GM23338 (cell line): ENCODE results near the gene NRIP1.

Experiments
- CREB1 ChIP-seq: fragments of 250-450 bp; sonication (Bioruptor Pico); IDR thresholded peaks from 2 replicates; pipeline ENCODE4 v1.5.0; 2020; ENCODE audit warnings: low read depth, mild to moderate bottlenecking, moderate library complexity
- EZH2phosphoT487 ChIP-seq: fragments of 200-600 bp; sonication (generic); IDR thresholded peaks from one replicate; pipeline ENCODE4 v1.8.1; 2018; ENCODE audit warnings: antibody characterized with exemption; ENCODE audit not compliant: unreplicated experiment
- STAT1 ChIP-seq: IDR thresholded peaks from one replicate; pipeline ENCODE4 v1.6.1; 2016; ENCODE audit warnings: antibody characterized with exemption; ENCODE audit not compliant: unreplicated experiment
- TF ChIP-seq, protein P1 (sequence below), 2 experiments: fragments of 200-600 bp in 1 of 2; sonication (generic) in 1 of 2; conservative IDR thresholded peaks; 2 replicates each; pipeline versions ENCODE4 v1.5.1 to v1.6.1; 2016 to 2017; ENCODE audit warnings: antibody characterized with exemption in 2 of 2, low read depth in 2 of 2, mild to moderate bottlenecking in 2 of 2, moderate library complexity in 1 of 2
- TF ChIP-seq, protein P2 (sequence below): IDR thresholded peaks from one replicate; pipeline ENCODE4 v1.6.1; 2018; ENCODE audit warnings: antibody characterized with exemption; ENCODE audit not compliant: unreplicated experiment
- TF ChIP-seq, protein P3 (sequence below): IDR thresholded peaks from 2 replicates; pipeline ENCODE4 v1.6.1; 2016; ENCODE audit warnings: antibody characterized with exemption

DNA sequence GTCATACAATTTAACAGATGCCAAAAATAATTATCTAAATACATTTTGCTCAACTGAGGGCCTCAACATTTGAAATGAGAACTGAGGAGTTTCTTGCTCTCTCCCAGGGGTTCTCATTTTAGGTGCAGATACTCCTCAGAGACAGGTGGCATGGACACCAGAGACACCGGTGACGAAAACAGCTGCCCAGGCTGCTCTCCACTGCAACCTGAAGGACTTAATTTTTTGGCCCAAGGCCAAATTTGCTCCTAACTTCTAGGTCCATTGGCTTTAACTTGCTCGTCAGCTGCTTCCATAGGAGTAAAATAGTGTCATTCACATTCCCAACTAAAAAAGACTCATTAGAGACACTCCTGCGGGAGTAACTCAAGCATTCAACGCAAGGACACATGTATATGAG, 87.0 kb downstream of the NRIP1 start:
- TF ChIP-seq, protein P1, sequence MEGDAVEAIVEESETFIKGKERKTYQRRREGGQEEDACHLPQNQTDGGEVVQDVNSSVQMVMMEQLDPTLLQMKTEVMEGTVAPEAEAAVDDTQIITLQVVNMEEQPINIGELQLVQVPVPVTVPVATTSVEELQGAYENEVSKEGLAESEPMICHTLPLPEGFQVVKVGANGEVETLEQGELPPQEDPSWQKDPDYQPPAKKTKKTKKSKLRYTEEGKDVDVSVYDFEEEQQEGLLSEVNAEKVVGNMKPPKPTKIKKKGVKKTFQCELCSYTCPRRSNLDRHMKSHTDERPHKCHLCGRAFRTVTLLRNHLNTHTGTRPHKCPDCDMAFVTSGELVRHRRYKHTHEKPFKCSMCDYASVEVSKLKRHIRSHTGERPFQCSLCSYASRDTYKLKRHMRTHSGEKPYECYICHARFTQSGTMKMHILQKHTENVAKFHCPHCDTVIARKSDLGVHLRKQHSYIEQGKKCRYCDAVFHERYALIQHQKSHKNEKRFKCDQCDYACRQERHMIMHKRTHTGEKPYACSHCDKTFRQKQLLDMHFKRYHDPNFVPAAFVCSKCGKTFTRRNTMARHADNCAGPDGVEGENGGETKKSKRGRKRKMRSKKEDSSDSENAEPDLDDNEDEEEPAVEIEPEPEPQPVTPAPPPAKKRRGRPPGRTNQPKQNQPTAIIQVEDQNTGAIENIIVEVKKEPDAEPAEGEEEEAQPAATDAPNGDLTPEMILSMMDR (conservative IDR thresholded peaks at IDR 0.05; ENCODE audit: low read depth in 2 of 2): no peak
- TF ChIP-seq, protein P2, sequence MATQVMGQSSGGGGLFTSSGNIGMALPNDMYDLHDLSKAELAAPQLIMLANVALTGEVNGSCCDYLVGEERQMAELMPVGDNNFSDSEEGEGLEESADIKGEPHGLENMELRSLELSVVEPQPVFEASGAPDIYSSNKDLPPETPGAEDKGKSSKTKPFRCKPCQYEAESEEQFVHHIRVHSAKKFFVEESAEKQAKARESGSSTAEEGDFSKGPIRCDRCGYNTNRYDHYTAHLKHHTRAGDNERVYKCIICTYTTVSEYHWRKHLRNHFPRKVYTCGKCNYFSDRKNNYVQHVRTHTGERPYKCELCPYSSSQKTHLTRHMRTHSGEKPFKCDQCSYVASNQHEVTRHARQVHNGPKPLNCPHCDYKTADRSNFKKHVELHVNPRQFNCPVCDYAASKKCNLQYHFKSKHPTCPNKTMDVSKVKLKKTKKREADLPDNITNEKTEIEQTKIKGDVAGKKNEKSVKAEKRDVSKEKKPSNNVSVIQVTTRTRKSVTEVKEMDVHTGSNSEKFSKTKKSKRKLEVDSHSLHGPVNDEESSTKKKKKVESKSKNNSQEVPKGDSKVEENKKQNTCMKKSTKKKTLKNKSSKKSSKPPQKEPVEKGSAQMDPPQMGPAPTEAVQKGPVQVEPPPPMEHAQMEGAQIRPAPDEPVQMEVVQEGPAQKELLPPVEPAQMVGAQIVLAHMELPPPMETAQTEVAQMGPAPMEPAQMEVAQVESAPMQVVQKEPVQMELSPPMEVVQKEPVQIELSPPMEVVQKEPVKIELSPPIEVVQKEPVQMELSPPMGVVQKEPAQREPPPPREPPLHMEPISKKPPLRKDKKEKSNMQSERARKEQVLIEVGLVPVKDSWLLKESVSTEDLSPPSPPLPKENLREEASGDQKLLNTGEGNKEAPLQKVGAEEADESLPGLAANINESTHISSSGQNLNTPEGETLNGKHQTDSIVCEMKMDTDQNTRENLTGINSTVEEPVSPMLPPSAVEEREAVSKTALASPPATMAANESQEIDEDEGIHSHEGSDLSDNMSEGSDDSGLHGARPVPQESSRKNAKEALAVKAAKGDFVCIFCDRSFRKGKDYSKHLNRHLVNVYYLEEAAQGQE: no peak
- TF ChIP-seq CREB1 (no peak), STAT1 (no peak), EZH2phosphoT487 (no peak)
- TF ChIP-seq, protein P3, sequence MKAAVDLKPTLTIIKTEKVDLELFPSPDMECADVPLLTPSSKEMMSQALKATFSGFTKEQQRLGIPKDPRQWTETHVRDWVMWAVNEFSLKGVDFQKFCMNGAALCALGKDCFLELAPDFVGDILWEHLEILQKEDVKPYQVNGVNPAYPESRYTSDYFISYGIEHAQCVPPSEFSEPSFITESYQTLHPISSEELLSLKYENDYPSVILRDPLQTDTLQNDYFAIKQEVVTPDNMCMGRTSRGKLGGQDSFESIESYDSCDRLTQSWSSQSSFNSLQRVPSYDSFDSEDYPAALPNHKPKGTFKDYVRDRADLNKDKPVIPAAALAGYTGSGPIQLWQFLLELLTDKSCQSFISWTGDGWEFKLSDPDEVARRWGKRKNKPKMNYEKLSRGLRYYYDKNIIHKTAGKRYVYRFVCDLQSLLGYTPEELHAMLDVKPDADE: no peak
